ENCODE results near the gene CLNK. TPM values are rescaled to one million over a fixed set of nuclear protein-coding genes. Genes with fewer than 3 reads are reported as not detected.

The CLNK gene
- polyA plus RNA-seq, 1 of the 3 experiments (the other 2 are of a cell fraction), result not detected

DNA sequence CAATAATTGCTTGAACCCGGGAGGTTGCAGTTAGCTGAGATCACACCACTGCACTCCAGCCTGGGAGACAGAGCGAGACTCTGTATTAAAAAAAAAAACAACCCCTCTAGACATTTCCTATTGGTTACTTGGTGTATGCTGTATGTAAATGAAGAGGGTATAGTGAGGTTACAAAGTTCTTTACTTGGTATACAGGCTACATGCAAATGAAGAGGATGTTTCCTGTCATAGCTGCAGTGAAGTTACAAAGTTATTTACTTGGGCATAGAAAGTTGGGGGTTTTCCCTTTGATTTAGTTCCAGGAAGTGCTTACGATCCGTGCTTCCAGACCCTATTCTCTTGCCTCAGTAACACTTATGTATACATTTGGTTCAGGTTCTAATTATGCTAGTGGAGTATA, 38.4 kb upstream of the CLNK start:
- no peaks in the 10 kb centered on the region for H3K4me1 ChIP-seq (ENCODE audit: control insufficient read depth in 1 of 2, insufficient read depth in 2 of 2, low read depth in 1 of 2, low read length in 1 of 2)
- H3F3A ChIP-seq (replicated peaks; ENCODE audit: insufficient read depth), result no peaks in the 10 kb centered on the region
- no peak overlapping the region for H2AFZ ChIP-seq (ENCODE audit: low read depth)
- no peaks in the 10 kb centered on the region for H3K36me3 ChIP-seq (replicated peaks in 1 of 2; ENCODE audit: control insufficient read depth in 1 of 2, insufficient read depth in 2 of 2, low read length in 1 of 2)
- H4K20me1 ChIP-seq (ENCODE audit: insufficient read depth), result no peaks in the 10 kb centered on the region
- ChIA-PET POLR2A (no interaction called here), CTCF (no interaction called here)
- 3% methylated on average over 4 of the region's 4 CpGs for WGBS (ENCODE audit: low lambda C conversion rate)
- no peak overlapping the region for H3K9ac ChIP-seq
- no peak overlapping the region for H3K4me2 ChIP-seq
- no peak for DNase-seq
- no peak overlapping the region for H3K27ac ChIP-seq (ENCODE audit: low read depth in 2 of 2, low read length in 1 of 2)
- H3K27me3 ChIP-seq (ENCODE audit: insufficient read depth), result no peaks in the 10 kb centered on the region
- no peaks in the 10 kb centered on the region for H3K9me2 ChIP-seq
- no peak for TF ChIP-seq RAD21 (IDR thresholded peaks at IDR 0.05; ENCODE audit: low read length)
- TF ChIP-seq IRF3 (IDR thresholded peaks at IDR 0.05; ENCODE audit: low read depth, low read length), result no peak
- TF ChIP-seq EP300 (IDR thresholded peaks at IDR 0.05; ENCODE audit: borderline replicate concordance in 1 of 2, low read depth in 1 of 2, low read length in 1 of 2), result no peak
- no peak for TF ChIP-seq TEAD4 (IDR thresholded peaks at IDR 0.05; ENCODE audit: borderline replicate concordance, insufficient read depth)
- TF ChIP-seq, protein P1, sequence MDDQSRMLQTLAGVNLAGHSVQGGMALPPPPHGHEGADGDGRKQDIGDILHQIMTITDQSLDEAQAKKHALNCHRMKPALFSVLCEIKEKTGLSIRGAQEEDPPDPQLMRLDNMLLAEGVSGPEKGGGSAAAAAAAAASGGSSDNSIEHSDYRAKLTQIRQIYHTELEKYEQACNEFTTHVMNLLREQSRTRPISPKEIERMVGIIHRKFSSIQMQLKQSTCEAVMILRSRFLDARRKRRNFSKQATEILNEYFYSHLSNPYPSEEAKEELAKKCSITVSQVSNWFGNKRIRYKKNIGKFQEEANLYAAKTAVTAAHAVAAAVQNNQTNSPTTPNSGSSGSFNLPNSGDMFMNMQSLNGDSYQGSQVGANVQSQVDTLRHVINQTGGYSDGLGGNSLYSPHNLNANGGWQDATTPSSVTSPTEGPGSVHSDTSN (IDR thresholded peaks at IDR 0.05), result no peak
- no peak for TF ChIP-seq CTCF (IDR thresholded peaks at IDR 0.05)
- no peak for TF ChIP-seq JUND (IDR thresholded peaks at IDR 0.05)
- TF ChIP-seq POLR2AphosphoS5 (IDR thresholded peaks at IDR 0.05; ENCODE audit: low read depth, low read length), result no peak
- no peak for TF ChIP-seq YY1 (IDR thresholded peaks at IDR 0.05; ENCODE audit: low read depth)
- no peak for TF ChIP-seq SMC3 (IDR thresholded peaks at IDR 0.05; ENCODE audit: low read depth, low read length)
- no peak for TF ChIP-seq RFX5 (IDR thresholded peaks at IDR 0.05; ENCODE audit: low read length)
- TF ChIP-seq, protein P2, sequence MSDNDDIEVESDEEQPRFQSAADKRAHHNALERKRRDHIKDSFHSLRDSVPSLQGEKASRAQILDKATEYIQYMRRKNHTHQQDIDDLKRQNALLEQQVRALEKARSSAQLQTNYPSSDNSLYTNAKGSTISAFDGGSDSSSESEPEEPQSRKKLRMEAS (IDR thresholded peaks at IDR 0.05; ENCODE audit: low read depth), result no peak
- TF ChIP-seq GATA2 (CRISPR knock-in tag; IDR thresholded peaks at IDR 0.05), result no peak
- TF ChIP-seq FOSL2 (IDR thresholded peaks at IDR 0.05; ENCODE audit: borderline replicate concordance, low read depth), result no peak
- no peak for TF ChIP-seq RCOR1 (IDR thresholded peaks at IDR 0.05; ENCODE audit: low read length)
- TF ChIP-seq, protein P3, sequence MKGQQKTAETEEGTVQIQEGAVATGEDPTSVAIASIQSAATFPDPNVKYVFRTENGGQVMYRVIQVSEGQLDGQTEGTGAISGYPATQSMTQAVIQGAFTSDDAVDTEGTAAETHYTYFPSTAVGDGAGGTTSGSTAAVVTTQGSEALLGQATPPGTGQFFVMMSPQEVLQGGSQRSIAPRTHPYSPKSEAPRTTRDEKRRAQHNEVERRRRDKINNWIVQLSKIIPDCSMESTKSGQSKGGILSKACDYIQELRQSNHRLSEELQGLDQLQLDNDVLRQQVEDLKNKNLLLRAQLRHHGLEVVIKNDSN (IDR thresholded peaks at IDR 0.05; ENCODE audit: borderline replicate concordance, low read depth), result no peak
- TF ChIP-seq FOXJ3 (CRISPR knock-in tag; IDR thresholded peaks at IDR 0.05), result no peak
- H3K9me3 ChIP-seq, result no peaks in the 10 kb centered on the region
- no peaks in the 10 kb centered on the region for H3K79me2 ChIP-seq (ENCODE audit: insufficient read depth)
- no peak overlapping the region for H3K4me3 ChIP-seq (ENCODE audit: low read depth in 2 of 2, low read length in 1 of 2)
